GM23248 (cell line): ENCODE results near the gene LRRTM2.

ENCODE experiments used
- EZH2 ChIP-seq: fragments of 200-600 bp; sonication (generic); IDR thresholded peaks from 2 replicates; pipeline ENCODE4 v1.6.1; 2018; ENCODE audit warnings: antibody characterized with exemption, mild to moderate bottlenecking; ENCODE audit not compliant: insufficient read depth, poor library complexity, severe bottlenecking
- EZH2phosphoT487 ChIP-seq: fragments of 200-600 bp; sonication (generic); IDR thresholded peaks from 2 replicates; pipeline ENCODE4 v1.6.1; 2018; ENCODE audit warnings: antibody characterized with exemption, moderate library complexity, mild to moderate bottlenecking, low read depth; ENCODE audit not compliant: insufficient read depth

DNA sequence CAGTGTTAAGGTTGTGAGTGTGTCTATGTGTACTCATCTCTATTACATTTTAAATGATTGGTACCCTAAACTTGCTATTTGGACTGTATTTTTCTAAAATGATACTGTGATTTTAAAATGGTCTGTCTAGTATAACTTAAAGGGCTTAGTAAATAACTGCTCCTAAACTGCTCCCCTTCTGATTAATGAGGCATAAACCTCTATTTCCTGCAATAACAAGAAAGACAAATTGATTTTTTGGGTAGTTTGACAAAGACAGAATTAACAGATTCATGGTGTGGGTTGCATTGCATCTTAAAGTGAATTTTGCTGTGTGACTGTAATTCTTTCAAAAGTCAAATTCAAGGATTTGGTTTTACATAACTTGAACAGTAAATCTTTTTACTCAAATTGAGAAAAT, 8.1 kb upstream of the LRRTM2 start:
- no peak for TF ChIP-seq EZH2phosphoT487
- TF ChIP-seq EZH2, result no peak
